Mucosa of rectum (tissue), 2 donors: Measurements from ENCODE around the gene NUDT16L1.
"Not testable (repeated sequence)": the region's sequence is repeated elsewhere in the genome, so short reads cannot be mapped to it uniquely, and the experiment has no call there.

ENCODE experiments used
- H3K27ac ChIP-seq, 2 donors: one replicate each; pipeline ENCODE4 v1.7.0; 2013; ENCODE audit warnings: inconsistent platforms in 2 of 2, low read depth in 2 of 2, low read length in 2 of 2
- H3K27me3 ChIP-seq, 2 donors: one replicate each; pipeline ENCODE4 v1.7.0; 2013; ENCODE audit warnings: low read length in 2 of 2; ENCODE audit not compliant: control insufficient read depth in 2 of 2, insufficient read depth in 2 of 2
- H3K36me3 ChIP-seq, 2 donors: one replicate each; pipeline ENCODE4 v1.7.0; 2013; ENCODE audit warnings: low read length in 2 of 2; ENCODE audit not compliant: control insufficient read depth in 2 of 2, insufficient read depth in 2 of 2
- H3K4me1 ChIP-seq, 2 donors: one replicate each; pipeline ENCODE4 v1.7.0; 2013; ENCODE audit warnings: low read length in 2 of 2, mild to moderate bottlenecking in 1 of 2; ENCODE audit not compliant: control insufficient read depth in 2 of 2, insufficient read depth in 2 of 2
- H3K4me3 ChIP-seq, 2 donors: one replicate each; pipeline ENCODE4 v1.7.0; 2013; ENCODE audit warnings: low read length in 2 of 2
- H3K9ac ChIP-seq, 2 donors: one replicate each; pipeline ENCODE4 v1.7.0; 2013; ENCODE audit warnings: low read length in 2 of 2, low read depth in 1 of 2, mild to moderate bottlenecking in 1 of 2
- H3K9me3 ChIP-seq, 2 donors: one replicate each; pipeline ENCODE4 v1.7.0; 2013; ENCODE audit warnings: low read length in 2 of 2; ENCODE audit not compliant: control insufficient read depth in 2 of 2
- donor health status: healthy.
- donor health status: Normal muscosa, but diverticular disease.

Gene NUDT16L1

GRCh38 chr16:4693296-4693955, at the start of gene NUDT16L1:
Gene NUDT16L1 (plus strand): TSS chr16:4693562. CDS start chr16:4693727, 165 bp downstream.
- Histone ChIP-seq H3K9ac (peak within 1 kb of the TSS; percentile 79 to 89), H3K9me3 (no peaks in the 10 kb centered on the region), H3K36me3 (peaks cover 23 to 32% of the 10 kb centered on the region in 2 donors), H3K27ac (peak within 1 kb of the TSS; percentile 87 to 93), H3K4me1 (peaks cover 16 to 19% of the 10 kb centered on the region in 2 donors), H3K27me3 (no peaks in the 10 kb centered on the region), H3K4me3 (peak within 1 kb of the TSS; percentile 80 to 96)

GRCh38 chr16:4646773-4647643, 46.4 kb upstream of the NUDT16L1 start:
- Histone ChIP-seq H3K27me3 (no peaks in the 10 kb centered on the region), H3K9me3 (no peaks in the 10 kb centered on the region), H3K9ac (no peak overlapping the region), H3K4me1 (no peaks in the 10 kb centered on the region), H3K4me3 (no peak overlapping the region), H3K36me3 (peaks cover 7 to 20% of the 10 kb centered on the region in 2 donors), H3K27ac (no peak overlapping the region)

- Histone ChIP-seq H3K36me3 (peaks cover 13 to 25% of the 10 kb centered on the region in 2 donors), H3K9ac (no peak overlapping the region), H3K9me3 (no peaks in the 10 kb centered on the region), H3K4me3 (no peak overlapping the region), H3K27me3 (no peaks in the 10 kb centered on the region), H3K27ac (no peak overlapping the region), H3K4me1 (peaks cover under 1 to 1% of the 10 kb centered on the region in 2 donors)
Measured at GRCh38 chr16:4647644-4647980, 45.8 kb upstream of the NUDT16L1 start.

- H3K9me3 ChIP-seq, result no peaks in the 10 kb centered on the region
- no peak overlapping the region for H3K4me3 ChIP-seq
- peaks cover 17 to 29% of the 10 kb centered on the region in 2 donors for H3K36me3 ChIP-seq
- no peaks in the 10 kb centered on the region for H3K27me3 ChIP-seq
- no peak overlapping the region for H3K9ac ChIP-seq
- H3K27ac ChIP-seq, result no peak overlapping the region
- peaks cover 5 to 7% of the 10 kb centered on the region in 2 donors for H3K4me1 ChIP-seq
Measured at GRCh38 chr16:4648917-4649316, 44.4 kb upstream of the NUDT16L1 start.

GRCh38 chr16:4649744-4650442, 43.5 kb upstream of the NUDT16L1 start:
- no peaks in the 10 kb centered on the region for H3K9me3 ChIP-seq
- no peak overlapping the region for H3K9ac ChIP-seq
- no peaks in the 10 kb centered on the region for H3K27me3 ChIP-seq
- no peak overlapping the region for H3K4me3 ChIP-seq
- H3K36me3 ChIP-seq, result peaks cover 17 to 29% of the 10 kb centered on the region in 2 donors
- H3K4me1 ChIP-seq, result peaks cover 13 to 17% of the 10 kb centered on the region in 2 donors
- no peak overlapping the region for H3K27ac ChIP-seq

GRCh38 chr16:4650443-4651074, 42.8 kb upstream of the NUDT16L1 start:
- not testable (repeated sequence) for H3K9me3 ChIP-seq, H3K27ac ChIP-seq, H3K4me3 ChIP-seq, H3K9ac ChIP-seq, H3K27me3 ChIP-seq
- Histone ChIP-seq H3K4me1 (peaks cover 13 to 17% of the 10 kb centered on the region in 2 donors), H3K36me3 (peaks cover 21 to 31% of the 10 kb centered on the region in 2 donors)

GRCh38 chr16:4651827-4652226, 41.5 kb upstream of the NUDT16L1 start:
- H3K4me1 ChIP-seq, result peaks cover 13 to 17% of the 10 kb centered on the region in 2 donors
- H3K9ac ChIP-seq, result no peak overlapping the region
- peaks cover 26 to 33% of the 10 kb centered on the region in 2 donors for H3K36me3 ChIP-seq
- no peak overlapping the region for H3K27ac ChIP-seq
- H3K27me3 ChIP-seq, result no peaks in the 10 kb centered on the region
- H3K4me3 ChIP-seq, result no peak overlapping the region
- no peaks in the 10 kb centered on the region for H3K9me3 ChIP-seq

- no peak overlapping the region for H3K4me3 ChIP-seq
- H3K27ac ChIP-seq, result no peak overlapping the region
- H3K9ac ChIP-seq, result no peak overlapping the region
- H3K4me1 ChIP-seq, result peaks cover 13 to 17% of the 10 kb centered on the region in 2 donors
- H3K27me3 ChIP-seq, result no peaks in the 10 kb centered on the region
- H3K36me3 ChIP-seq, result peaks cover 29 to 33% of the 10 kb centered on the region in 2 donors
- no peaks in the 10 kb centered on the region for H3K9me3 ChIP-seq
Measured at GRCh38 chr16:4652561-4652960, 40.8 kb upstream of the NUDT16L1 start.

- H3K4me1 ChIP-seq, result peaks cover 13 to 17% of the 10 kb centered on the region in 2 donors
- no peaks in the 10 kb centered on the region for H3K27me3 ChIP-seq
- H3K9ac ChIP-seq, result peak overlapping the region in 1 of 2 donors; percentile 40
- peaks cover 32 to 37% of the 10 kb centered on the region in 2 donors for H3K36me3 ChIP-seq
- no peak overlapping the region for H3K4me3 ChIP-seq
- no peaks in the 10 kb centered on the region for H3K9me3 ChIP-seq
- peak overlapping the region; percentile 65 to 70 for H3K27ac ChIP-seq
Measured at GRCh38 chr16:4654011-4654963, 39.1 kb upstream of the NUDT16L1 start.
